Body of pancreas (tissue), 4 donors: ENCODE measurements around the gene TBC1D10B.

Source experiments
- CTCF ChIP-seq, 7 experiments: fragments of 450-650 bp in 4 of 7; fragments of 200-600 bp in 3 of 7; sonication (generic) in 3 of 7; IDR thresholded peaks; one replicate each; pipeline ENCODE4 v1.5.1; 2016 to 2019; ENCODE audit warnings: antibody characterized with exemption in 7 of 7
- POLR2A ChIP-seq, 3 donors: fragments of 450-650 bp; IDR thresholded peaks; one replicate each; pipeline ENCODE4 v1.6.1; 2016; ENCODE audit warnings: antibody characterized with exemption in 3 of 3, mild to moderate bottlenecking in 2 of 3

DNA sequence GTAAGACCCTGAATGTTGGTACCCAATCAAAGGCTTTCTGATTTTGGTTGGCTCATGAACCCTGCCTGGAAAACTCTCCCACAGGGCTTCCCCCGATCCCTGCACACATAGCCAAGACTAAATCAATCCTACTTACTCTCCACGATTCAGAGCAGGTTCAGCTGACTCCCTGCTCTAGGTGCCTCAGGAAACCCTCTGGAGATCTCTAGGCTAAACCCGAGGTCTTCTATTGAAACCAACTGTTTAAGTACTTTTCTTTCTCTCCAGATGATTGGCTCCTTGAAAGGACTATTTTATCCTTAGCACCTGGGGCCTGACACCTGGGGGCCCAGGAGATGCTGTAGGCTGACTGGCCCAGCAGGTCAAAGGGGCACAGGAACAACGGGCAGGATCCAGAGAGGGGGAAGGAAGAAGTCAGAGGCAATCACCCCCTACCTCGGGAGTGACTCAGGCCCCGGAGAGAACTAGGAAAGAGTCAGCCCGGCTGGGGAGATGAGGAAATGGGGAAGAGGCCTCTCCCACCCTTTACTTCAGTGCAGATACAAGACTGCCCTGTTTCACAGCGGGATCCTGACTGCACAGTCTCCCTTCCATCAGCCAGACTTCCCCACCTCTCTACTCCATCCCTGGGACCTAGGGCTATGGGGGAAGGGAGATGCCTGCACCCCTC lies 2.0 kb downstream of the TBC1D10B start:
- no peak for TF ChIP-seq CTCF (IDR thresholded peaks at IDR 0.05)
- TF ChIP-seq POLR2A (IDR thresholded peaks at IDR 0.05) = peak in 2 of 3 donors; percentile 13 to 15
